HepG2 (cell line): ENCODE results near the gene UNG. TPM values are rescaled to one million over a fixed set of nuclear protein-coding genes. Genes with fewer than 3 reads are reported as not detected.

Source experiments
- BCL6 ChIP-seq: IDR thresholded peaks from 2 replicates; pipeline ENCODE4 v1.6.1; 2016; ENCODE audit warnings: missing genetic modification reagents, missing compliant biosample characterization
- DPF2 ChIP-seq: sonication (generic); formaldehyde crosslinking; IDR thresholded peaks from 2 replicates; pipeline ENCODE4 v1.4.0; 2020; ENCODE audit warnings: mild to moderate bottlenecking, low read depth, missing genetic modification reagents, borderline replicate concordance
- HOXD1 ChIP-seq: sonication (generic); formaldehyde crosslinking; IDR thresholded peaks from 2 replicates; pipeline ENCODE4 v1.5.0; 2020; ENCODE audit warnings: missing genetic modification reagents
- JUND ChIP-seq: sonication (generic); formaldehyde crosslinking; IDR thresholded peaks from 2 replicates; pipeline ENCODE4 v1.8.0; 2022; ENCODE audit warnings: mild to moderate bottlenecking, missing genetic modification reagents
- MEIS1 ChIP-seq: sonication (generic); formaldehyde crosslinking; IDR thresholded peaks from 2 replicates; pipeline ENCODE4 v1.9.0; 2021; ENCODE audit warnings: mild to moderate bottlenecking, missing genetic modification reagents, moderate library complexity, borderline replicate concordance
- ONECUT2 ChIP-seq: sonication (generic); formaldehyde crosslinking; IDR thresholded peaks from 2 replicates; pipeline ENCODE4 v1.4.0; 2020; ENCODE audit warnings: missing genetic modification reagents
- REPIN1 ChIP-seq: sonication (generic); formaldehyde crosslinking; IDR thresholded peaks from 2 replicates; pipeline ENCODE4 v1.8.0; 2022; ENCODE audit warnings: missing genetic modification reagents, low read depth, mild to moderate bottlenecking, borderline replicate concordance
- TBP ChIP-seq: sonication (generic); formaldehyde crosslinking; IDR thresholded peaks from 2 replicates; pipeline ENCODE4 v1.5.0; 2020; ENCODE audit warnings: missing genetic modification reagents
- ZBTB21 ChIP-seq: sonication (generic); formaldehyde crosslinking; IDR thresholded peaks from 2 replicates; pipeline ENCODE4 v1.4.0; 2020; ENCODE audit warnings: missing genetic modification reagents
- ZFP90 ChIP-seq: sonication (generic); formaldehyde crosslinking; IDR thresholded peaks from 2 replicates; pipeline ENCODE4 v1.8.0; 2022; ENCODE audit warnings: missing genetic modification reagents, mild to moderate bottlenecking, inconsistent platforms, borderline replicate concordance
- ZNF260 ChIP-seq: sonication (generic); formaldehyde crosslinking; IDR thresholded peaks from 2 replicates; pipeline ENCODE4 v1.4.0; 2020; ENCODE audit warnings: missing genetic modification reagents, low read depth, mild to moderate bottlenecking, borderline replicate concordance
- ZNF274 ChIP-seq: sonication (generic); formaldehyde crosslinking; IDR thresholded peaks from 2 replicates; pipeline ENCODE4 v1.5.1; 2020; ENCODE audit warnings: mild to moderate bottlenecking, missing genetic modification reagents
- ZNF292 ChIP-seq: sonication (generic); formaldehyde crosslinking; IDR thresholded peaks from 2 replicates; pipeline ENCODE4 v1.8.1; 2022; ENCODE audit warnings: mild to moderate bottlenecking, low read depth, missing genetic modification reagents, borderline replicate concordance
- ZNF3 ChIP-seq: IDR thresholded peaks from 2 replicates; pipeline ENCODE4 v1.7.0; 2017; ENCODE audit warnings: inconsistent platforms
- ZNF501 ChIP-seq: sonication (generic); formaldehyde crosslinking; IDR thresholded peaks from 2 replicates; pipeline ENCODE4 v1.5.1; 2020; ENCODE audit warnings: mild to moderate bottlenecking, moderate library complexity, missing genetic modification reagents
- polyA plus RNA-seq, 8 experiments: library from polyadenylated mRNA; depleted of rRNA in 3 of 8; stranded (reverse) in 7 of 8; unstranded in 1 of 8; fragments of >200 nt; fragmentation: Illumina TruSeq in 4 of 8; extraction: Trizol in 4 of 8; gene quantifications; 2 replicates each; pipeline versions ENCODE4 v1.2.1 to v1.2.3, GENCODE V29; 2011 to 2016; ENCODE audit warnings: low read depth in 4 of 8, missing spikeins in 1 of 8, mixed read lengths in 1 of 8; ENCODE audit not compliant: insufficient read depth in 1 of 8
- total RNA-seq, 5 experiments: library from RNA; depleted of rRNA; stranded (reverse); fragments of >200 nt; fragmentation: Illumina TruSeq; extraction: Trizol; gene quantifications; 2 replicates each; pipeline ENCODE4 v1.2.3, GENCODE V29; 2016; ENCODE audit warnings: low read depth in 1 of 5
- TF ChIP-seq, protein P1 (sequence below): sonication (generic); formaldehyde crosslinking; IDR thresholded peaks from 2 replicates; pipeline ENCODE4 v1.8.0; 2023; ENCODE audit warnings: mild to moderate bottlenecking, missing genetic modification reagents
- TF ChIP-seq, protein P2 (sequence below): IDR thresholded peaks from 2 replicates; pipeline ENCODE4 v1.6.1; 2012; ENCODE audit warnings: inconsistent platforms
- TF ChIP-seq, protein P3 (sequence below): sonication (generic); formaldehyde crosslinking; IDR thresholded peaks from 2 replicates; pipeline ENCODE4 v1.4.0; 2020; ENCODE audit warnings: mild to moderate bottlenecking, missing genetic modification reagents, borderline replicate concordance
- TF ChIP-seq, protein P4 (sequence below): sonication (generic); formaldehyde crosslinking; IDR thresholded peaks from 2 replicates; pipeline ENCODE4 v1.5.0; 2020; ENCODE audit warnings: missing genetic modification reagents, mild to moderate bottlenecking, borderline replicate concordance

Gene UNG
- total and polyA plus RNA-seq, 2 of the 13 experiments (the other 11 are each of a cell fraction or from before 2014, with no cell fraction given): 23.3 to 114 TPM

DNA sequence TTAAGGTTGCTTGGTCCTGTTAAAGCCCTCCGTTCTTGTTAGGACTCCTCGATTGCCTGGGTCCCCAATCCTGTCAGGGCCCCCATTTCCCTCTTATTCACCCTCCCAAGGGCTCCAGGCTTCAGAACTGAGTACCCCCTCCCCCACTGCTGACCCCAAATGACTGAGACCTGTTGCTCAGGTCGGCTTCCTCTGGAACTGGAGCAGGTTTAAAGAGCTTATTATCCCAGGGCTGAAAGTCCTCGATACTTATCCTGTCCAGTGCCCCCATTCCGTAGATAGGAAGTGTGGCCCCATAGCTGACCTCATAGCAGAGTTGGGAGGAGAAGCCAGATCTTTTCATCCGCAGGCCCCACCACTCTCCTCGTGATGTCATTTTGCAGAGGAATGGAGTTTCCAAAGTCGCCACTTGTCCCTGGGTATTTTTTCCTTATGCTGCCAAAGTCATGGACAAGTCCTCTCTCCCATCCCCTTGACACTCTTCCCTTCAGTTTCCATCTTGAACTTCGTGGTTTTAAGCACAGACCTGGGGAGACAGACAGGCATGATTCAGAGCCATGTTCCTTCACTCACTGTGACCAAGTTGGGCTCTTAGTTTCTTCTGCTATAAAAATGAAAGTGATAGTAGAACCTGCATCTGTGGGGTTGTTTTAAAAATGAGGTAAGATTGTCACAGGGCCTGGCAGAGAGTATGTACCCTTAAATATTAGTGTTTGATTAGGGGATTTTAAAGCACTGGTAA, 43.8 kb upstream of the UNG start (continued):
- TF ChIP-seq, protein P1, sequence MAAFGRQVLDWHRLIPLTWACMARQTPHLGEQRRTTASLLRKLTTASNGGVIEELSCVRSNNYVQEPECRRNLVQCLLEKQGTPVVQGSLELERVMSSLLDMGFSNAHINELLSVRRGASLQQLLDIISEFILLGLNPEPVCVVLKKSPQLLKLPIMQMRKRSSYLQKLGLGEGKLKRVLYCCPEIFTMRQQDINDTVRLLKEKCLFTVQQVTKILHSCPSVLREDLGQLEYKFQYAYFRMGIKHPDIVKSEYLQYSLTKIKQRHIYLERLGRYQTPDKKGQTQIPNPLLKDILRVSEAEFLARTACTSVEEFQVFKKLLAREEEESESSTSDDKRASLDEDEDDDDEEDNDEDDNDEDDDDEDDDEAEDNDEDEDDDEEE (CRISPR knock-in tag): no peak
- TF ChIP-seq TBP (CRISPR knock-in tag) (no peak), ZNF260 (CRISPR knock-in tag) (no peak), JUND (CRISPR knock-in tag) (no peak), ZNF3 (CRISPR knock-in tag) (no peak), ZBTB21 (CRISPR knock-in tag) (peak; percentile 61; the same call in 1 of the 2 replicates), MEIS1 (CRISPR knock-in tag) (no peak), ZNF274 (CRISPR knock-in tag) (no peak), BCL6 (no peak), ZFP90 (CRISPR knock-in tag) (no peak), DPF2 (no peak), ZNF292 (CRISPR knock-in tag) (no peak), ZNF501 (CRISPR knock-in tag) (no peak), REPIN1 (CRISPR knock-in tag) (0 out of 2 replicates have a peak, but pooled peaks have one; percentile 21), HOXD1 (CRISPR knock-in tag) (no peak), ONECUT2 (CRISPR knock-in tag) (no peak)
- TF ChIP-seq, protein P2, sequence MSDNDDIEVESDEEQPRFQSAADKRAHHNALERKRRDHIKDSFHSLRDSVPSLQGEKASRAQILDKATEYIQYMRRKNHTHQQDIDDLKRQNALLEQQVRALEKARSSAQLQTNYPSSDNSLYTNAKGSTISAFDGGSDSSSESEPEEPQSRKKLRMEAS: no peak
- TF ChIP-seq, protein P3, sequence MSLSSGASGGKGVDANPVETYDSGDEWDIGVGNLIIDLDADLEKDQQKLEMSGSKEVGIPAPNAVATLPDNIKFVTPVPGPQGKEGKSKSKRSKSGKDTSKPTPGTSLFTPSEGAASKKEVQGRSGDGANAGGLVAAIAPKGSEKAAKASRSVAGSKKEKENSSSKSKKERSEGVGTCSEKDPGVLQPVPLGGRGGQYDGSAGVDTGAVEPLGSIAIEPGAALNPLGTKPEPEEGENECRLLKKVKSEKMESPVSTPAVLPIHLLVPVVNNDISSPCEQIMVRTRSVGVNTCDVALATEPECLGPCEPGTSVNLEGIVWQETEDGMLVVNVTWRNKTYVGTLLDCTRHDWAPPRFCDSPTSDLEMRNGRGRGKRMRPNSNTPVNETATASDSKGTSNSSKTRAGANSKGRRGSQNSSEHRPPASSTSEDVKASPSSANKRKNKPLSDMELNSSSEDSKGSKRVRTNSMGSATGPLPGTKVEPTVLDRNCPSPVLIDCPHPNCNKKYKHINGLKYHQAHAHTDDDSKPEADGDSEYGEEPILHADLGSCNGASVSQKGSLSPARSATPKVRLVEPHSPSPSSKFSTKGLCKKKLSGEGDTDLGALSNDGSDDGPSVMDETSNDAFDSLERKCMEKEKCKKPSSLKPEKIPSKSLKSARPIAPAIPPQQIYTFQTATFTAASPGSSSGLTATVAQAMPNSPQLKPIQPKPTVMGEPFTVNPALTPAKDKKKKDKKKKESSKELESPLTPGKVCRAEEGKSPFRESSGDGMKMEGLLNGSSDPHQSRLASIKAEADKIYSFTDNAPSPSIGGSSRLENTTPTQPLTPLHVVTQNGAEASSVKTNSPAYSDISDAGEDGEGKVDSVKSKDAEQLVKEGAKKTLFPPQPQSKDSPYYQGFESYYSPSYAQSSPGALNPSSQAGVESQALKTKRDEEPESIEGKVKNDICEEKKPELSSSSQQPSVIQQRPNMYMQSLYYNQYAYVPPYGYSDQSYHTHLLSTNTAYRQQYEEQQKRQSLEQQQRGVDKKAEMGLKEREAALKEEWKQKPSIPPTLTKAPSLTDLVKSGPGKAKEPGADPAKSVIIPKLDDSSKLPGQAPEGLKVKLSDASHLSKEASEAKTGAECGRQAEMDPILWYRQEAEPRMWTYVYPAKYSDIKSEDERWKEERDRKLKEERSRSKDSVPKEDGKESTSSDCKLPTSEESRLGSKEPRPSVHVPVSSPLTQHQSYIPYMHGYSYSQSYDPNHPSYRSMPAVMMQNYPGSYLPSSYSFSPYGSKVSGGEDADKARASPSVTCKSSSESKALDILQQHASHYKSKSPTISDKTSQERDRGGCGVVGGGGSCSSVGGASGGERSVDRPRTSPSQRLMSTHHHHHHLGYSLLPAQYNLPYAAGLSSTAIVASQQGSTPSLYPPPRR (CRISPR knock-in tag): no peak
- TF ChIP-seq, protein P4, sequence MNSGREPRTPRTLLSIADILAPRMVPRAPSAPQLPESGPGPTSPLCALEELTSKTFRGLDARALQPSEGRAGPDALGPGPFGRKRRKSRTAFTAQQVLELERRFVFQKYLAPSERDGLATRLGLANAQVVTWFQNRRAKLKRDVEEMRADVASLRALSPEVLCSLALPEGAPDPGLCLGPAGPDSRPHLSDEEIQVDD (CRISPR knock-in tag): no peak
